OCI-M1 (cell line): ENCODE data around the gene CASTOR2.
"Not testable (repeated sequence)": the region's sequence is repeated elsewhere in the genome, so short reads cannot be mapped to it uniquely, and the experiment has no call there.

Experiments used
- DNase-seq: peaks from one replicate; lab custom pipeline; 2025; lab: John Stamatoyannopoulos, UW

Gene CASTOR2

GRCh38 chr7:74994869-74995543, 30.5 kb downstream of the CASTOR2 start:
- not testable (repeated sequence) for DNase-seq

GRCh38 chr7:74996361-74996760, 31.9 kb downstream of the CASTOR2 start:
- not testable (repeated sequence) for DNase-seq

GRCh38 chr7:74997811-74998210, 33.3 kb downstream of the CASTOR2 start:
- peak; percentile 41 for DNase-seq

- not testable (repeated sequence) for DNase-seq
Measured at GRCh38 chr7:75001356-75001755, 36.9 kb downstream of the CASTOR2 start.

GRCh38 chr7:75010036-75010435, 45.5 kb downstream of the CASTOR2 start:
- DNase-seq: no peak

GRCh38 chr7:75017832-75018231, 53.3 kb downstream of the CASTOR2 start:
- DNase-seq: no peak

GRCh38 chr7:75018570-75019364, 54.3 kb downstream of the CASTOR2 start:
- no peak for DNase-seq

GRCh38 chr7:75019800-75020199, 55.3 kb downstream of the CASTOR2 start:
- DNase-seq: no peak

GRCh38 chr7:75024922-75025321, 60.4 kb downstream of the CASTOR2 start:
- DNase-seq: no peak

GRCh38 chr7:75028299-75028698, 63.8 kb downstream of the CASTOR2 start:
- DNase-seq: no peak

- no peak for DNase-seq
Measured at GRCh38 chr7:75033064-75033463, 68.6 kb downstream of the CASTOR2 start.

GRCh38 chr7:75033826-75034225, 69.3 kb downstream of the CASTOR2 start:
- no peak for DNase-seq

GRCh38 chr7:75038508-75038907, 74.0 kb downstream of the CASTOR2 start:
- no peak for DNase-seq

- no peak for DNase-seq
Measured at GRCh38 chr7:75039166-75039565, 74.7 kb downstream of the CASTOR2 start.

GRCh38 chr7:75039709-75040108, 75.2 kb downstream of the CASTOR2 start:
- DNase-seq: no peak

- DNase-seq: no peak
Measured at GRCh38 chr7:75040512-75040911, 76.0 kb downstream of the CASTOR2 start.

- DNase-seq: no peak
Measured at GRCh38 chr7:75042286-75042685, 77.8 kb downstream of the CASTOR2 start.

- no peak for DNase-seq
Measured at GRCh38 chr7:75042831-75043703, 78.6 kb downstream of the CASTOR2 start.

GRCh38 chr7:75045881-75046280, 81.4 kb downstream of the CASTOR2 start:
- DNase-seq: no peak

- no peak for DNase-seq
Measured at GRCh38 chr7:75048435-75049379, 84.2 kb downstream of the CASTOR2 start.

- no peak for DNase-seq
Measured at GRCh38 chr7:75049817-75050216, 85.3 kb downstream of the CASTOR2 start.
